GM21786 (cell line): ENCODE results near the gene CDH2.

Experiments
- ATAC-seq: cut with Tn5 transposase; IDR thresholded peaks from one replicate; pipeline ENCODE4 v1.9.1; 2021; ENCODE audit not compliant: unreplicated experiment

Gene CDH2

GRCh38 chr18:28045880-28046279 is 131.1 kb downstream of the CDH2 start:
- ATAC-seq, result no peak

GRCh38 chr18:28045176-28045810 is 131.6 kb downstream of the CDH2 start:
- ATAC-seq, result no peak

- ATAC-seq, result no peak
These were observed 132.9 kb downstream of the CDH2 start for GRCh38 chr18:28044036-28044435.

GRCh38 chr18:28043631-28044030 is 133.3 kb downstream of the CDH2 start:
- no peak for ATAC-seq

- no peak for ATAC-seq
These were observed 135.6 kb downstream of the CDH2 start for GRCh38 chr18:28041366-28041765.

GRCh38 chr18:28040716-28041115 is 136.2 kb downstream of the CDH2 start:
- ATAC-seq, result no peak

- no peak for ATAC-seq
These were observed 136.7 kb downstream of the CDH2 start for GRCh38 chr18:28040211-28040610.

- no peak for ATAC-seq
These were observed 137.2 kb downstream of the CDH2 start for GRCh38 chr18:28039691-28040090.

- no peak for ATAC-seq
These were observed 137.9 kb downstream of the CDH2 start for GRCh38 chr18:28039078-28039477.

GRCh38 chr18:28036488-28036887 is 140.4 kb downstream of the CDH2 start:
- no peak for ATAC-seq

- no peak for ATAC-seq
These were observed 142.4 kb downstream of the CDH2 start for GRCh38 chr18:28034567-28034966.

GRCh38 chr18:28032177-28032576 is 144.8 kb downstream of the CDH2 start:
- no peak for ATAC-seq

- ATAC-seq, result no peak
These were observed 146.5 kb downstream of the CDH2 start for GRCh38 chr18:28030458-28030857.

- ATAC-seq, result no peak
These were observed 149.2 kb downstream of the CDH2 start for GRCh38 chr18:28027755-28028154.

GRCh38 chr18:28019425-28020108 is 157.4 kb downstream of the CDH2 start:
- ATAC-seq, result no peak

- no peak for ATAC-seq
These were observed 158.6 kb downstream of the CDH2 start for GRCh38 chr18:28018351-28018750.

- ATAC-seq, result no peak
These were observed 161.3 kb downstream of the CDH2 start for GRCh38 chr18:28015671-28016070.

GRCh38 chr18:28013066-28013465 is 163.9 kb downstream of the CDH2 start:
- no peak for ATAC-seq

GRCh38 chr18:28012336-28012735 is 164.6 kb downstream of the CDH2 start:
- no peak for ATAC-seq

- no peak for ATAC-seq
These were observed 167.3 kb downstream of the CDH2 start for GRCh38 chr18:28009589-28009988.

GRCh38 chr18:28007841-28008240 is 169.1 kb downstream of the CDH2 start:
- no peak for ATAC-seq

GRCh38 chr18:28005164-28005563 is 171.8 kb downstream of the CDH2 start:
- ATAC-seq, result no peak

- ATAC-seq, result no peak
These were observed 172.3 kb downstream of the CDH2 start for GRCh38 chr18:28004606-28005005.
